Heart left ventricle (tissue), 13 donors: ENCODE measurements around the gene DAB1.

Source experiments
- POLR2A ChIP-seq, 2 donors: fragments of 450-650 bp; IDR thresholded peaks; one replicate each; pipeline ENCODE4 v1.6.1; 2017; ENCODE audit warnings: antibody characterized with exemption in 2 of 2, mild to moderate bottlenecking in 2 of 2, moderate library complexity in 2 of 2
- TF ChIP-seq, protein P1 (sequence below), 12 donors: fragments of 200-600 bp; sonication (generic) in 4 of 12; IDR thresholded peaks; one replicate each; pipeline versions ENCODE4 v1.5.0 to v1.8.0; 2018 to 2022; ENCODE audit warnings: antibody characterized with exemption in 12 of 12, mild to moderate bottlenecking in 5 of 12
- donor health status: ischemic (EF 13 %, LVEDD 7.1; RV severe dilation, severe dysfunction).
- donor health status: DM: no; HTN: yes; CAD: no.
- donor health status: DM: no; HTN: no; CAD: no.
- donor health status: ischemic (EF 25% LVEDD 6.9; RV normal size, moderate dysfunction).
- donor health status: ischemic (EF 25% LVEDD 5.7; RV mildly dilated, moderate dysfunction).
- donor health status: ischemic (EF 35%, LVEDD 5.7; RV mildly dilated, moderate dysfunction).
- donor health status: nonischemic (EF 11% LVEDD 7.7; RV severe dilation, severe dysfunction).
- donor health status: DM: yes; HTN: yes; CAD: no.
- donor health status: PGD.
- donor health status: ischemic (EF 29% LVEDD 5.4; RV normal size, mild dysfunction).
- donor health status: nonischemic (EF 23%, LVEDD 6.1; RV moderate dilation, normal function).

- TF ChIP-seq, protein P1, sequence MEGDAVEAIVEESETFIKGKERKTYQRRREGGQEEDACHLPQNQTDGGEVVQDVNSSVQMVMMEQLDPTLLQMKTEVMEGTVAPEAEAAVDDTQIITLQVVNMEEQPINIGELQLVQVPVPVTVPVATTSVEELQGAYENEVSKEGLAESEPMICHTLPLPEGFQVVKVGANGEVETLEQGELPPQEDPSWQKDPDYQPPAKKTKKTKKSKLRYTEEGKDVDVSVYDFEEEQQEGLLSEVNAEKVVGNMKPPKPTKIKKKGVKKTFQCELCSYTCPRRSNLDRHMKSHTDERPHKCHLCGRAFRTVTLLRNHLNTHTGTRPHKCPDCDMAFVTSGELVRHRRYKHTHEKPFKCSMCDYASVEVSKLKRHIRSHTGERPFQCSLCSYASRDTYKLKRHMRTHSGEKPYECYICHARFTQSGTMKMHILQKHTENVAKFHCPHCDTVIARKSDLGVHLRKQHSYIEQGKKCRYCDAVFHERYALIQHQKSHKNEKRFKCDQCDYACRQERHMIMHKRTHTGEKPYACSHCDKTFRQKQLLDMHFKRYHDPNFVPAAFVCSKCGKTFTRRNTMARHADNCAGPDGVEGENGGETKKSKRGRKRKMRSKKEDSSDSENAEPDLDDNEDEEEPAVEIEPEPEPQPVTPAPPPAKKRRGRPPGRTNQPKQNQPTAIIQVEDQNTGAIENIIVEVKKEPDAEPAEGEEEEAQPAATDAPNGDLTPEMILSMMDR (IDR thresholded peaks at IDR 0.05) = no peak
- TF ChIP-seq POLR2A (IDR thresholded peaks at IDR 0.05) = no peak
Observed at GRCh38 chr1:57282411-57282810, 141.4 kb downstream of the DAB1 start.
